ENCODE measurements around the gene AASDHPPT.
"Not testable (repeated sequence)": the region's sequence is repeated elsewhere in the genome, so short reads cannot be mapped to it uniquely, and the experiment has no call there.

AASDHPPT gene

DNA sequence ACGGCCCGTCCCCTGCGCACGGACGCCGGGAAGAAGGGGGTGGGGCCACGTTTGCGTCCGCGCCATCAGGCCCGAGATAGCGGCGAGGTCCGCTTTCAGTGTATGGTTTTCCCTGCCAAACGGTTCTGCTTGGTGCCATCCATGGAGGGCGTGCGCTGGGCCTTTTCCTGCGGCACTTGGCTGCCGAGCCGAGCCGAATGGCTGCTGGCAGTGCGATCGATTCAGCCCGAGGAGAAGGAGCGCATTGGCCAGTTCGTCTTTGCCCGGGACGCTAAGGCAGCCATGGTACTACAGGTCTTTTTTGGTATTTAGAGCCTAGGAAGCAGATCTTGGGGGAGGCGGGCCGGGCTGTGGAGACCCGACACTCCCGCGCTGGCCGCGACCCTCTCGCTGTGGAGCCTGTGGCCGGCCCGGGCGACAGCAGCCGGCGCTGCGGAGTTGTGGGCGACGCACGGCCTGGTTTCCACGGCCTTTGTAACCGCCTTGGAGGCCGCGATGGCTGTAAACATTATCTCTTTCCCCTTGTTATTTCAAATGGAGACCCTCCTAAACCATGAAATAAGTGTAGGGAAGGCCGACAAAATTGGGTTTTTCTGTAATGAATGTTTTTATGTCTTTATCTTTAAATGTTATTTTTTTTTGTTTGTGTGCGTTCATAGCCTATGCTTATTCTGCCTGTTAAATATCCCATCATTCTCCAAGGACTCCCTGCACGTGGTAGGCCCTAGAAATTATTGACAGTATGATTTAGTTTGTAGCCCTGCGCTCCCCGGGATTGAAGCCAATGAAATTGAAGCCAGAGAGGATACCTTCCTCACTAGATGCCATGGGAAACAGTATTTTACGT is at the start of gene AASDHPPT:
Gene AASDHPPT (plus strand): TSS at position 54 of the 847 bp plus-strand sequence. CDS start 49 bp downstream, at position 103.
- peak; percentile 54 for DNase-seq

DNA sequence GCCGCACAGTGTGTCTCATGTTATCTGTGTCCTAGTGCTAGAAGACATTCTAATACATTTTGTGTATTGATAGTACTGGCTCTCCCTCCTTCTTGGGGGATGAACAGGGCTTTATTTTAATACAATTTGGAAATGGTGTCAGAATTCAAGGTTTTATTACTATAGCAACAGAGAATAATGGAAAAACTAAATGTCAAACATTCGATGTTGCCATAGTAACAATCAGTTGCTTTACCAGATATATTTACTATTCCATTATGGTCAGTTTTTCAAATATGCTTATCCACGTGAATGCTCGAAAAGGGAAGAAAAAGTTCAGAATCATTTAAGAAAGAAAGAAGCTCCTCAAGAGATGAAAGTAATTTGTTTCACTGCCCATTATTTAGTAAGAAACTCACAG is 46.9 kb upstream of the AASDHPPT start:
- DNase-seq, result no peak

- no peak for DNase-seq
Measured at GRCh38 chr11:106031202-106031810, 46.2 kb upstream of the AASDHPPT start.

- no peak for DNase-seq
Measured at GRCh38 chr11:106031936-106032335, 45.5 kb upstream of the AASDHPPT start.

GRCh38 chr11:106032861-106033260 is 44.6 kb upstream of the AASDHPPT start:
- no peak for DNase-seq

- DNase-seq, result no peak
Measured at GRCh38 chr11:106043540-106043939, 33.9 kb upstream of the AASDHPPT start.

DNA sequence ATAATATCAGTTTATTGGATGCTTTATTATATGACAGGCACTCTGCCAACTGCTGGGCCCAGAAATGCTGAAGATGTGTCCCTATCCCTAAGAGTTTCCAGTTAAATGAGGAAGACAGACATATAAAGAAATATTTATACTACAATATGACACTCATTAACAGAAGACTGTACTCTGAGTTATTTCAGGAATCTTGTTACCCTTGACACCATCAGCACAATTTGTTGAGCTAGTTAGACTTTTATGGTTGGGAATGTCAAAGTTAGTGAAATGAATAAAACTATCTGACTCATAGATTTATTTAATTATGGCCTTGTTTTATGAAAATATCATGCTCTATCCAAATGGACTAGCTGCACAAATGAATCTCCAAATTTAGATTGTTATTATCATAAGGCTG is 29.8 kb upstream of the AASDHPPT start:
- no peak for DNase-seq

DNA sequence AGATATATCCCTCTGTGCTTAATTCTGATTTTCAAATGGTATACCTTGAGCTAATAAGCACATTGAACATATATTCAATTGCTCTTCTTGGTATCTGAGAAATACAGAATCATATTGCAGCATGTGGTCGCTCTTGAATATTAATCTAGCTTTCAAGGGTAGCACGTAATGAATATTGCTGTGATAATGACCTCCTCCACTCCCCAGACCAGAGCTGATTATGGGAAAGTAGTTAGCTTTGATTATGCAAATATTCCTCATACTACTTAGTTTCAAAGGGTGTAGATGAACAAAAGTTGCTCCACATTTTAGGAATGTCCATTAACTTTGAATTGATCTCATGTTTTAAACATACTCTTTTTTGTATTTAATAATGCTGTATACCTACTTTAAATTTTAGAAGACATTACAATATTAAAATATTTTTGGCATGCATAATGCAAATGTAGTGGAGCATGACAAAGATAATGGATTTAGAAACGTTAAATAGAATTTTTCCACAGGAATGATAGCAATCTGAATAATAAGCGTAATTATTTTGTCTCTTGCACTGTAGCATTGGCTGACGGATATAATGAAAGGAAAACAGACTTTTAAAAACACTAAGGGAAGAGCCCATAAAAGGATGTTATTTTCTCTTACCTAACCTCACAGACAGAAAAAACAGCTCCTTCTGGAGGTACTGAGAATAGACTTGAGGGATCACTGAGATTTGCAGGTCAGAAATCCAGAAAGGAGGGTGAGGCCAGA is 27.6 kb upstream of the AASDHPPT start:
- no peak for DNase-seq

GRCh38 chr11:106051103-106051502 is 26.4 kb upstream of the AASDHPPT start:
- DNase-seq, result no peak

DNA sequence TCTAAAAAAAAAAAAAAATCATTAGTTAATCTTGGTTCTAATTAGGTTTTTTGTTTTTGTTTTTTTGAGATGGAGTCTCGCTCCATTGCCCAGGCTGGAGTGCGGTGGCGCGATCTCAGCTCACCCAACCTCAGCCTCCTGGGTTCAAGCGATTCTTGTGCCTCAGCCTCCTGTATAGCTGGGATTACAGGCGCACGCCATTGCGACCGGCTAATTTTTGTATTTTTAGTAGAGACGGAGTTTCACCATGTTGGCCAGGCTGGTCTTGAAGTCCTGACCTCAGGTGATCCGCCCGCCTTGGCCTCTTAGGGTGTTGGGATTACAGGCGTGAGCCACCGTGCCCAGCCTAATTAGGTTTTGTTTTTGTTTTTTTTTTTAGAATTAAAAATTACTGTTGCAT is 19.1 kb upstream of the AASDHPPT start:
- not testable (repeated sequence) for DNase-seq

GRCh38 chr11:106059617-106060016 is 17.8 kb upstream of the AASDHPPT start:
- DNase-seq, result no peak

DNA sequence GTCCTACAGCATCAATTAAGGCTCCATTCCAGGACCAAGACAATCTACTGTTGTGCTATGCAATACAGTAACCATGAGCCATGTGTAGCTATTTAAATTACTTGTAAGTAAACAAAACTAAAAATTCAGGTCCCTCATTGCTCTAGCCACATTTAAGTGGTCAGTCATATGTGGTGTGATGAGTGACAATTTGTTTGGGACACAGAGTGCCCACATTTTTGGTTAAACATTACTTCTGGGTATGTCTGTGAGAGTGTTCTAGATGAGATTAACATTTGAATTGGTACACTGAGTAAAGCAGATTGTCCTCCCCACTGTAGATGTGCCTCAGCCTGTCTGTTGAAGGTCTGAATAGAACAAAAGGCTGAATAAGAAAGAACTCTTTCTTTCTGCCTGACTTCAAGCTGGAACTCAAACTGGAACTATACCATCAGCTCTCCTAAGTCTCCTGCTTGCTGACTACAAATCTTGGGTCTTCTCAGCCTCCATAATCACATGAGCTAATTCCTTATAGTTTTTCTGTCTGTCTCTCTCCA is 16.1 kb upstream of the AASDHPPT start:
- no peak for DNase-seq

- no peak for DNase-seq
Measured at GRCh38 chr11:106061954-106062949, 15.2 kb upstream of the AASDHPPT start.

DNA sequence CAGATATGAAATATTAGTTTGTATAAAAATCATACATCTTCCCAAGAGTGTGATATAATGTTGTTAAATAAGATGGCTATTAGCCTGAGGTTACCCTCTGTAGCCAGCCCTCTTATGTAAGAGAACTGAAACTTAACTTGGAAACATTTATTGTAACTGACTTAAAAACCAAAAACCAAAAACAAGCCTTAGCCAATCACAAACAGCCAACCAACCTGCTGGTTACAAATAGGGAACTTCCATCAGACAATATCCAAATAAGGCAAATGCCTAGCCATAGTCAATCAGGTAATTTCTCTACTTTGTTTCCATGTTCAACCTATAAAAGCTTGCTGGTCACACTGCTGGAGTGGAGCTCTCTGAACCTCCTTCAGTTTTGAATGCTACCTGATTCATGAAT is 14.5 kb upstream of the AASDHPPT start:
- no peak for DNase-seq

DNA sequence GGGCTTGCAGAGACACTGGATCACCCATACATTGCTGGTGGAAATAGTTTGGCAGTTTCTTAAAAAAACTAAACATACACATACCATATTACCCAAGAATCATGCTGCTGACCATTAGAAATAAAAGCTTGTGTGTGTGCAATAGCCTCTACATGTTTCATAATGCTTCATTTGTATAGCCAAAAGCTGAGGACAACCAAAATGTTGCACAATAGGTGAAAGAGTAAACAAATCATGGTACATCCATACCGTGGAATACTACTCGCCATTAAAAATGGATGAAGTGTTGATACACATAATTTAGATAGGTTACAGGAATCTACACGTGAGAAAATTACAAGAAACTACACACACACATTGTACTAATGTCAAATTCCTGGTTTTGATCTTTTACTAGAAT is 6.9 kb upstream of the AASDHPPT start:
- DNase-seq, result no peak

GRCh38 chr11:106072804-106073203 is 4.7 kb upstream of the AASDHPPT start:
- DNase-seq, result no peak

GRCh38 chr11:106076171-106076918 is 1.1 kb upstream of the AASDHPPT start:
- DNase-seq, result no peak

DNA sequence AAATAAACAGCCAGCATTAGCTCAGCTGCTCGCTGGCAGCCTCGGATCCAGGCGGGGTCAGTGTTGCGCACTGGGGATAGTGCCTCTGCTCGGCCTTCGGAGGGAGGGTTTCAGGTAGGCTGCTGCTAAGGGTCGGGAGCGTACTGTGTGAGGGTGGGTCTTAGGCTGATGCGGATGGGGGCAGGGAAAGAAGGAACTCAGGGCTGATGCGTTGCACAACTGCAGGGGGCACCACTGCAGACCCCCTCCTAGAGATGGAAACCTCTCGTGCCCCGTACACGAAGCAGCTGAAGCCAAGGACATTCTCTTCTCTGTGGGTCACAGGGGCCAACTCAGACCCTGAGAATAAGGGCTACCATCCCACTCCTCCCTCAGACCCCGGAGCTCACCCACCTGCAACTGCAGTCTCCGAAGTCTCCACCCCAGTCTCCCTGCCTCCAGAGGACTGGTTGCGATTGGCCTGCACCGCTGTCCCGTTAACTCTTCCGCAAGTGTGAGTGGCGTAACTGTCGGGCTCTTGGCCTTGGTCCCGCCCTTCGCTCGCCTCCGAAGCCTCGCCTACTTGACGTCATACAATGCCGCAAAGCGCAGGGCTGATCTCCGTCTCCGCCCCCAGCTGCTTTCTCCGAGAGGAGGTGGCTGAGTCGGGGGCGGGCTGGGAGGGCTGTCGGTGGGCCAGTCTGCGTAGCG is 398 bp upstream of the AASDHPPT start, which contains the start of gene KBTBD3:
Gene KBTBD3 (minus strand): TSS at position 429 of the 690 bp plus-strand sequence. CDS start 18,250 bp downstream, outside the sequence.
- DNase-seq, result peak; percentile 93

GRCh38 chr11:106082096-106082495 is 4.6 kb downstream of the AASDHPPT start:
- no peak for DNase-seq

DNA sequence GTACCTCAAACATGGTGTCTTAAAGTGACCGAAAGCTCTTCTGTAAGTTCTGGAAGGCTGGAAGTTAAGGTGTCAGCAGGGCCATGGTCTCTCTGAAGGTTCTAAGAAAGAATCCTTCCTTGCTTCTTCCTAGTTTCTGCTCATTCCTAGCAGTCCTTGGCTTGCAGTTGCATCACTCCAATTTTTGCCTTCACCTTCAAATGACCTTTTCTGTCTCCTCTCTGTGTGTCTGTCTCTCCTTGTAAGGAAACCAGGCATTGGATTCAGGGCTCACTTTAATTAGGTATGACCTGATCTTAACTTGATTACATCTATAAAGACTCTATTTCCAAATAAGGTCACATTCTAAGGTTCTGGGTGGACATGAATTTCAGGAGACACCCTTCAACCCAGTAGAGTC is 8.7 kb downstream of the AASDHPPT start:
- DNase-seq, result no peak

DNA sequence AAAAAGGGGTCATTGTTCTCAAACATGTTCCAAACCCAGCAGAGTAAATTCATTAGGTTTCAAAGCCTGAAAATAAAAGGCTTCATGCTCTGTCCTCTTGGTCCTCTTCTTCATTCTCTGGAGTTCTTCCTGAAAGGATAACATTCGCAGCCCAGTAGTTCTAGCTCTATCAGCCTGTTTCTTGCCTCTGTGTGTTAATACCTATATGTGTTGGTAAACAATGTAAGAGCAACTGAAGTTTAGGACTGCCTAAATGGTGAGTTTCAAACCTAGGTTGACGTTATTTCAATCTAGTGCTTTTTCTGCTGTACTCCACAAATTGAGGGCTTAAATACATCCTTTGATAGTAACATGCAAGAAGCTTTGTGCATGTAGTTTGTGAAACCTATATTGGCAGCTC is 9.4 kb downstream of the AASDHPPT start:
- DNase-seq, result no peak
